Measurements from ENCODE around the gene LIG1. TPM values are rescaled to one million over a fixed set of nuclear protein-coding genes. Genes with fewer than 3 reads are reported as not detected.

The LIG1 gene
- total and polyA plus RNA-seq, 9 of the 15 experiments (the other 6 are each of a cell fraction or from before 2014, with no cell fraction given) = 9.6 to 114 (median 71.1) TPM

- WGBS (ENCODE audit: insufficient coverage, low coverage, missing lambda C conversion rate) = 86% methylated on average over 2 of the region's 3 CpGs
- Histone ChIP-seq H3K36me3 (ENCODE audit: control insufficient read depth, insufficient read depth, low read length) (no peaks in the 10 kb centered on the region), H3K4me1 (replicated peaks in 1 of 2; ENCODE audit: control insufficient read depth in 2 of 2, insufficient read depth in 2 of 2, low read length in 2 of 2) (peaks cover 3 to 18% of the 10 kb centered on the region in 2 experiments; a peak in 4 of 5 replicates), H3K9ac (ENCODE audit: insufficient read depth in 1 of 2, low read depth in 2 of 2, low read length in 2 of 2) (no peak overlapping the region), H3K4me2 (ENCODE audit: insufficient read depth, low read length) (peak overlapping the region; percentile 19; the same call in 1 of the 2 replicates), H3K9me1 (ENCODE audit: control insufficient read depth, insufficient read depth, low read length) (no peaks in the 10 kb centered on the region), H2AFZ (ENCODE audit: low read depth, low read length) (peak overlapping the region; percentile 77), H3K9me3 (replicated peaks; ENCODE audit: control insufficient read depth, insufficient read depth, low read depth, low read length) (no peaks in the 10 kb centered on the region), H3K4me3 (no peak overlapping the region), H3K27me3 (ENCODE audit: control insufficient read depth in 2 of 2, insufficient read depth in 2 of 2, low read length in 2 of 2) (no peaks in the 10 kb centered on the region), H3K27ac (ENCODE audit: extremely low read depth, low read depth, low read length) (no peak overlapping the region), H3K79me2 (ENCODE audit: control insufficient read depth, insufficient read depth, low read length) (no peaks in the 10 kb centered on the region), H4K20me1 (replicated peaks; ENCODE audit: control insufficient read depth, insufficient read depth, low read length) (no peaks in the 10 kb centered on the region)
- FAIRE-seq = no peak
- no peak for ATAC-seq
- ChIA-PET POLR2A (interaction anchor here (1.6 to 2.6 kb wide), 2 partner anchors 9 to 13 kb away, joined by 5 to 24 read pairs; no protein-coding TSS in a partner anchor), CTCF (ENCODE audit: low intra/inter-chr PET ratio) (no interaction called here)
- TF ChIP-seq ELF4 (CRISPR knock-in tag; IDR thresholded peaks at IDR 0.05) (no peak), EP300 (IDR thresholded peaks at IDR 0.05; ENCODE audit: low read length) (no peak), CBX2 (IDR thresholded peaks at IDR 0.05; ENCODE audit: insufficient read depth, low read length, poor library complexity, severe bottlenecking) (no peak), HEY1 (CRISPR knock-in tag; IDR thresholded peaks at IDR 0.05; ENCODE audit: borderline replicate concordance) (no peak), ZBTB33 (CRISPR knock-in tag; IDR thresholded peaks at IDR 0.05) (no peak), STAT6 (CRISPR knock-in tag; IDR thresholded peaks at IDR 0.05) (no peak), MYBL2 (IDR thresholded peaks at IDR 0.05; ENCODE audit: low read depth) (no peak), MYBL2 (CRISPR knock-in tag; IDR thresholded peaks at IDR 0.05; ENCODE audit: borderline replicate concordance) (no peak), MTA3 (IDR thresholded peaks at IDR 0.05; ENCODE audit: borderline replicate concordance) (no peak), ZNF263 (CRISPR knock-in tag; IDR thresholded peaks at IDR 0.05; ENCODE audit: borderline replicate concordance) (no peak), CTBP1 (IDR thresholded peaks at IDR 0.05; ENCODE audit: borderline replicate concordance) (no peak)
- intact Hi-C loops (cut with micrococcal nuclease) (loop anchor here (5.0 kb wide), 1 partner anchor 84 kb away; no protein-coding TSS in a partner anchor), in situ Hi-C loops (cut with MboI) (no loop called here)
- no peak for DNase-seq (ENCODE audit: extremely low read depth in 1 of 4, low spot score in 3 of 4)
- BruUV-seq (replicated peaks) = no TSS peak
Observed at GRCh38 chr19:48190885-48191284, 20.7 kb upstream of the LIG1 start.

Data from K562 (cell line).